Measurements from ENCODE around the gene OGFR. TPM values are rescaled to one million over a fixed set of nuclear protein-coding genes. Genes with fewer than 3 reads are reported as not detected.

Gene OGFR
- total and polyA plus RNA-seq, 2 donors (not counting 1 experiment from before 2014, with no cell fraction given), result 71.7 to 102 TPM

DNA sequence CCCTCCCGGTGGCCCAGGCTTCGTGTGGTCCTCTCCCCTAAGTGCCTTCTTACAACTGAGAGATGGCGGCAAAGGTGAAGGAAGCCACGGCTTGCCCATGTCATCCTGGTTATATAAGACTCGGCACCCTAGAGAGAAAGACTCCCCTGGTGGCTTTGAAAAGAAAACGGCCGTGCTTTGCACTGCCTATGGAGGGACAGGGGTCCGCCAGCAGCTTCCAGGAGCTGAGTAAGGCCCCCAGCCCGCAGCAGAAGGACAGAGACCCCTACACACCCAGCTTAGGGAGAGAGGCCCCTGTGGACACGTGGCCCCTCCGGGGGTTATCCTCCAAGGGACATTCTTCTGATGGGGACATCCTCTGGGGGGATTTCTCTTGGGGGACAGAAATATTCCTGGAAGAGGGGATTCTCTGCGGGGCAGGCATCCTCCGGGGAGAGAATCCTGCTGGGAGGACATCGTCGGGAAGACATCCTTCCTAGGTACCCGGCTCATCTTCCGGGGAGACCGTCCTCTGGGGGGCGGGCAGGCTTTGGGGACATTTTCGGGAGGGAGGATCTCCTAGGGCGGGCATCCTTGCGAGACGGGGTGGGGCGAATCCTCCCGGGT, 511 bp upstream of the OGFR start:
- ChIA-PET POLR2A (interaction anchor here (0.5 to 2.9 kb wide), 4 partner anchors 10 to 736 kb away, joined by 3 to 28 read pairs (median 4); no protein-coding TSS in a partner anchor), CTCF (interaction anchor here (1.6 to 3.4 kb wide), 2 partner anchors 12 to 304 kb away, joined by 7 to 18 read pairs; no protein-coding TSS in a partner anchor)
- no peaks in the 10 kb centered on the region for H3K9me3 ChIP-seq (ENCODE audit: control extremely low read depth in 1 of 3, control insufficient read depth in 2 of 3, insufficient read depth in 1 of 3, low read length in 2 of 3)
- Mint-ChIP-seq H3K27me3 (no peaks in the 10 kb centered on the region), H3K9me3 (ENCODE audit: insufficient read depth) (no peaks in the 10 kb centered on the region), H3K27ac (peak overlapping the region; percentile 96), H3K4me3 (peak overlapping the region; percentile 97), H3K4me1 (peaks cover 34% of the 10 kb centered on the region)
- H3K36me3 ChIP-seq (replicated peaks in 1 of 2; ENCODE audit: control extremely low read depth in 1 of 2, control insufficient read depth in 1 of 2, extremely low read depth in 1 of 2, insufficient read depth in 2 of 2, low read length in 1 of 2), result peaks cover 2 to 37% of the 10 kb centered on the region in 2 experiments
- intact Hi-C loops (cut with micrococcal nuclease), result loop anchor here (1.0 kb wide), 1 partner anchor 10 kb away; no protein-coding TSS in a partner anchor
- H3K79me2 ChIP-seq (ENCODE audit: control insufficient read depth, insufficient read depth, low read length), result peaks cover 31% of the 10 kb centered on the region
- 13% methylated on average over 17 of the region's 25 CpGs for whole genome bisulfite sequencing (ENCODE audit: insufficient coverage)
- peak overlapping the region; percentile 68 to 74 for H3K27ac ChIP-seq (ENCODE audit: low read length in 2 of 2)
- ATAC-seq (ENCODE audit: low read depth) (peak; percentile 22), DNase-seq (peak; percentile 66)
- H2AFZ ChIP-seq (ENCODE audit: insufficient read depth, low read depth, low read length, poor library complexity, severe bottlenecking), result peak overlapping the region; percentile 74
- TF ChIP-seq, protein P1, sequence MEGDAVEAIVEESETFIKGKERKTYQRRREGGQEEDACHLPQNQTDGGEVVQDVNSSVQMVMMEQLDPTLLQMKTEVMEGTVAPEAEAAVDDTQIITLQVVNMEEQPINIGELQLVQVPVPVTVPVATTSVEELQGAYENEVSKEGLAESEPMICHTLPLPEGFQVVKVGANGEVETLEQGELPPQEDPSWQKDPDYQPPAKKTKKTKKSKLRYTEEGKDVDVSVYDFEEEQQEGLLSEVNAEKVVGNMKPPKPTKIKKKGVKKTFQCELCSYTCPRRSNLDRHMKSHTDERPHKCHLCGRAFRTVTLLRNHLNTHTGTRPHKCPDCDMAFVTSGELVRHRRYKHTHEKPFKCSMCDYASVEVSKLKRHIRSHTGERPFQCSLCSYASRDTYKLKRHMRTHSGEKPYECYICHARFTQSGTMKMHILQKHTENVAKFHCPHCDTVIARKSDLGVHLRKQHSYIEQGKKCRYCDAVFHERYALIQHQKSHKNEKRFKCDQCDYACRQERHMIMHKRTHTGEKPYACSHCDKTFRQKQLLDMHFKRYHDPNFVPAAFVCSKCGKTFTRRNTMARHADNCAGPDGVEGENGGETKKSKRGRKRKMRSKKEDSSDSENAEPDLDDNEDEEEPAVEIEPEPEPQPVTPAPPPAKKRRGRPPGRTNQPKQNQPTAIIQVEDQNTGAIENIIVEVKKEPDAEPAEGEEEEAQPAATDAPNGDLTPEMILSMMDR (IDR thresholded peaks at IDR 0.05), result peak; percentile 29
- no peak for TF ChIP-seq EZH2 (IDR thresholded peaks at IDR 0.05; ENCODE audit: borderline replicate concordance, insufficient read depth, low read depth, low read length, poor library complexity, severe bottlenecking)
- H3K9ac ChIP-seq (ENCODE audit: low read length), result peak overlapping the region; percentile 88
- peaks cover 17 to 38% of the 10 kb centered on the region in 2 donors for H3K4me1 ChIP-seq (ENCODE audit: control insufficient read depth in 2 of 2, insufficient read depth in 2 of 2, low read length in 2 of 2)
- peak overlapping the region; percentile 89 for H3K4me2 ChIP-seq (replicated peaks; ENCODE audit: low read depth, low read length, poor library complexity, severe bottlenecking)
- H3K4me3 ChIP-seq (ENCODE audit: control extremely low read depth in 1 of 5, extremely low read depth in 1 of 5, insufficient read depth in 1 of 5, low read depth in 2 of 5, low read length in 4 of 5), result peak overlapping the region; percentile 39 to 82 (median 69)
- no peaks in the 10 kb centered on the region for H3K27me3 ChIP-seq (replicated peaks in 1 of 4; ENCODE audit: control extremely low read depth in 1 of 4, control insufficient read depth in 3 of 4, insufficient read depth in 4 of 4, low read length in 3 of 4)
- H4K20me1 ChIP-seq (ENCODE audit: control insufficient read depth, insufficient read depth, low read length, poor library complexity, severe bottlenecking), result peaks cover 38% of the 10 kb centered on the region

All from B cell (primary cell).